SK-N-MC (cell line): ENCODE measurements around the gene SPATS1.

Experiments
- DNase-seq: peaks from one replicate; pipeline ENCODE4 v3.0.0-alpha.2; 2011; ENCODE audit warnings: low read depth, low spot score
- H3K27ac ChIP-seq: fragments of 200-600 bp; sonication (generic); 2 replicates; pipeline ENCODE4 v1.5.1; 2016; ENCODE audit warnings: mixed run types
- H3K36me3 ChIP-seq: fragments of 200-600 bp; sonication (generic); 2 replicates; pipeline ENCODE4 v1.6.1; 2017; ENCODE audit warnings: antibody characterized with exemption, low read length, mixed read lengths; ENCODE audit not compliant: insufficient read depth
- H3K4me3 ChIP-seq: fragments of 200-600 bp; sonication (generic); 2 replicates; pipeline ENCODE4 v1.5.1; 2016
- H3K9ac ChIP-seq: fragments of 200-600 bp; sonication (generic); 2 replicates; pipeline ENCODE4 v1.8.0; 2017; ENCODE audit warnings: mixed run types, mixed read lengths; ENCODE audit not compliant: insufficient read length
- H3K9me3 ChIP-seq: fragments of 200-600 bp; sonication (generic); 2 replicates; pipeline ENCODE4 v1.6.1; 2017; ENCODE audit warnings: low read depth, mild to moderate bottlenecking, antibody characterized with exemption, low read length, moderate library complexity, mixed read lengths
- EZH2 ChIP-seq: fragments of 200-600 bp; sonication (generic); IDR thresholded peaks from one replicate; pipeline ENCODE4 v1.6.1; 2017; ENCODE audit warnings: antibody characterized with exemption
- FOXP2 ChIP-seq: optimal IDR thresholded peaks from 2 replicates; pipeline ENCODE3; 2011; ENCODE audit warnings: mild to moderate bottlenecking, moderate library complexity; ENCODE audit not compliant: insufficient read depth; ENCODE audit errors: extremely low read length, control extremely low read depth
- POLR2AphosphoS5 ChIP-seq: IDR thresholded peaks from 2 replicates; pipeline ENCODE4 v1.6.1; 2012; ENCODE audit warnings: mild to moderate bottlenecking, low read depth, low read length, borderline replicate concordance

Gene SPATS1

DNA sequence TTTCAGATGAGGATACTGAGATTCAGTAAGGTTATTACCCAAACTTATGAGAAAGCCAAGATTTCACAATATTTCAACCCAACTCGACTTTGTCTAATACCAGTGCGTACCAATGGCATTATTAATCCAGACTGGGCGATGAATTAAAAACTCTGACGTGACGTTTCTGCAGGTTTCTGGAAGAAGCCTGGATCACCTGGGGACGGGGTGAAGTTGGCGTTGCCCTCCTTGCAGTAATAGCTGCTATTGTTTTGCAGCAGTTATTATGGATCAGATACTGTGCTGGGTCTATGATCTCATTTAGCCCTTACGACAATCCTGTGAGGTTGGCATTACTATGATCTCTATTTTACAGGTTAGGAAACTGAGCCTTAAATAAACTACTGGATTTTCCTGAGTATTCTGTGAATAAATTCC lies 44.5 kb downstream of the SPATS1 start:
- Histone ChIP-seq H3K4me3 (peak overlapping the region; percentile 92), H3K27ac (peak overlapping the region; percentile 97), H3K9ac (peak overlapping the region; percentile 92), H3K9me3 (no peaks in the 10 kb centered on the region), H3K36me3 (peaks cover 25% of the 10 kb centered on the region)
- no peak for DNase-seq
- no peak for TF ChIP-seq POLR2AphosphoS5
- no peak for TF ChIP-seq FOXP2
- no peak for TF ChIP-seq EZH2

DNA sequence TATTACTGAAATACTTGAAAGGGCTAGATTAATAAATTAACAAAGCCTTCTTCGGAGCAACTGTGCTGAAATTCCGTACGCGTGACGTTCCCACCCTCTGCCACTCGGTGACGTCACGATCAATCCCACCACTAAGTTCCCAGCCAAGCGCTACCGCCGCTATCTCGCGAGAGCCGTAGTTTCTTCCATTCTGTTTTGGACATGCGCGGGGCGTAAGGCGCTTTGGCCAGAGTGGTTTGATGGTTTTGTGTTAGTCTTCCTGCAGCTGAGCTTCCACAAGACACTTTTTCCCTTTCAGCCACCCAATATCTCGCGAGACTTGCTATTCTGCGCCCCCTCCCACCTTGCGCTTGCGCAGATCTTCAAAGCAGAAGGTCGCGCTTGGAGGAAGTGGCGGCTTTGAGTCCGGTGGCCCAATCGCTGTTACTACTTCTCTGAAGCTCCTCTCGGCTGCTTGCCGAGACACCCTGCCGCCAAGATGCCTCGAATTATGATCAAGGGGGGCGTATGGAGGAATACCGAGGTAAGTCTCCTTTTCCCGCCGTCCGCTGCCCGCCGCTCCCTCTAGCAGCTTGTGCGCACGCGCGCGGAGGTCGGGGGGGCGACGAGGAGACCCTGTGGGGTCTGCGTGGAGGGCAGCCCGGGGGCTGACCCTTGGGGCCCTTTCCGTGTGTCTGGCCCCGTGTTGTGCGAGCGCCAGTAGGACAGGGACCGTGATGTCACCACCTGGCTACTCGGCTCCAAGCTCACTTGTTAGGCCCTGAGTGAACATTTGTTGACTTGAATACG lies 45.1 kb downstream of the SPATS1 start, which contains the start of gene CDC5L:
Gene CDC5L (plus strand): TSS at position 361 of the 789 bp plus-strand sequence. CDS start 118 bp downstream, at position 479.
- DNase-seq, result peak; percentile 100
- H3K36me3 ChIP-seq, result peaks cover 31% of the 10 kb centered on the region
- H3K27ac ChIP-seq, result peak within 1 kb of the TSS; percentile 97
- no peaks in the 10 kb centered on the region for H3K9me3 ChIP-seq
- peak within 1 kb of the TSS; percentile 92 for H3K4me3 ChIP-seq
- no peak for TF ChIP-seq FOXP2
- peak; percentile 98 for TF ChIP-seq POLR2AphosphoS5
- H3K9ac ChIP-seq, result peak within 1 kb of the TSS; percentile 92

DNA sequence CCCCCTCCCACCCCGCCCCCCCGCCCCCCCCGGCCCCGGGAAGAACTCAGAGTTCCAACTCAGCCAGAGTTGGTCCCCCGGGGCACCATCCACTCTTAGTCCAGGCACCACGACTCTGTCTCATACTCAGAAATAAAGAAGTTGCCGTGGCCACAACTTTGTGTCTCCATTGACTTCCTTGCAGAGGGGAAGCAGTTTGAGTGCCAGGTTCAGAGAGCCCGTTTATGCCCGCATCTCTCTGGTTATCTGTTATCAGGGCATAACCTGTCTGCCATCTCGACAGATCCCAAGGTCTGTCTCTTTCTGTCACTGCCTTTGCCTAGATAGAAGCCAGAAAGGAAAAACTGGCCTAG lies 45.7 kb downstream of the SPATS1 start:
- TF ChIP-seq FOXP2 (no peak), POLR2AphosphoS5 (no peak), EZH2 (no peak)
- no peaks in the 10 kb centered on the region for H3K9me3 ChIP-seq
- peaks cover 36% of the 10 kb centered on the region for H3K36me3 ChIP-seq
- peak overlapping the region; percentile 92 for H3K9ac ChIP-seq
- H3K4me3 ChIP-seq, result peak overlapping the region; percentile 92
- DNase-seq, result no peak
- H3K27ac ChIP-seq, result no peak overlapping the region

DNA sequence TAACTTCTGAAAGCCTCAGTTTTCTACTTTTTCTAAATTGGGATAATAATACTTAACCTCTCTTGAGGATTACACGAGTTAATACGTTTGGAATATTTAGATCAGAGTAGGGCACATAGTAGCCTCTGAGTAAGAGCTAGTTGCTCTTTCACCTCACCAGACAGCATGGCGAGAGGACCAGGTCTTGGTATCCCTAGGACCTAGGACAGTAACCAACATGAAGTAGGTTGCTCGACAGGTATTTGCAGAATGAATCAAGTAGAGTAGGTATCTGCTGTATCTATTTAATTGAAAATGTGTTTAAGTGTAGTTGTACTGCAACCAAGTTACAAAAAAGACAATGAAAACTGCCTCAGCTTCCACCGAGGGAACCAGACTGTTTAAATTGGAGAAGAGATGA lies 46.4 kb downstream of the SPATS1 start:
- H3K4me3 ChIP-seq, result peak overlapping the region; percentile 92
- no peak overlapping the region for H3K27ac ChIP-seq
- H3K36me3 ChIP-seq, result peaks cover 43% of the 10 kb centered on the region
- no peaks in the 10 kb centered on the region for H3K9me3 ChIP-seq
- DNase-seq, result no peak
- TF ChIP-seq EZH2 (no peak), FOXP2 (no peak), POLR2AphosphoS5 (no peak)
- H3K9ac ChIP-seq, result peak overlapping the region; percentile 92

DNA sequence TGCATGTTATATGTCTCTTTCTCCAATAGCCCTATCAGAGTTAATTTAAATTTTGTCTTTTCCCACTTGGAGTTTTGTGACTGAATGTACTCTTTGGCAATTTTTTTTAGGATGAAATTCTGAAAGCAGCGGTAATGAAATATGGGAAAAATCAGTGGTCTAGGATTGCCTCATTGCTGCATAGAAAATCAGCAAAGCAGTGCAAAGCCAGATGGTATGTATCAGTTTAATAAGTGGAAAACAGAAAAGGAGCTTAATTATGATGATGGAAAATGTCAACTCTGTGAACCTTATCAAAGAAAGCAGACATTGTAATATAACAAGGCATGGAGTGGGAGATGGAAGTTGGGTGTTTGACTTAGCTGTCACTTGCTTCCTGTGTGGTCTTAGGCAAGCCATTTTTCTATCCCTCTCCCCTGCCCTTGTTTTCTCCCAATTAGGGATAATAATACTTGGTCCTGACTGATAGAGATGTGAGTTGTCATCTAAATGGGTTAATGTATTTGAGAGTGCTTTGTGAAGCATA lies 47.8 kb downstream of the SPATS1 start:
- TF ChIP-seq EZH2 (no peak), POLR2AphosphoS5 (no peak), FOXP2 (no peak)
- Histone ChIP-seq H3K9me3 (no peaks in the 10 kb centered on the region), H3K27ac (no peak overlapping the region), H3K36me3 (peaks cover 57% of the 10 kb centered on the region), H3K4me3 (peak overlapping the region; percentile 24; the same call in 1 of the 2 replicates), H3K9ac (peak overlapping the region; percentile 29)
- no peak for DNase-seq
